ENCODE results near the gene TRIM39.
"Not testable (repeated sequence)": the region's sequence is repeated elsewhere in the genome, so short reads cannot be mapped to it uniquely, and the experiment has no call there.

TRIM39 gene
- 27.0 to 50.9 (median 40.9) reads per million in 4 experiments for total RNA-seq

DNA sequence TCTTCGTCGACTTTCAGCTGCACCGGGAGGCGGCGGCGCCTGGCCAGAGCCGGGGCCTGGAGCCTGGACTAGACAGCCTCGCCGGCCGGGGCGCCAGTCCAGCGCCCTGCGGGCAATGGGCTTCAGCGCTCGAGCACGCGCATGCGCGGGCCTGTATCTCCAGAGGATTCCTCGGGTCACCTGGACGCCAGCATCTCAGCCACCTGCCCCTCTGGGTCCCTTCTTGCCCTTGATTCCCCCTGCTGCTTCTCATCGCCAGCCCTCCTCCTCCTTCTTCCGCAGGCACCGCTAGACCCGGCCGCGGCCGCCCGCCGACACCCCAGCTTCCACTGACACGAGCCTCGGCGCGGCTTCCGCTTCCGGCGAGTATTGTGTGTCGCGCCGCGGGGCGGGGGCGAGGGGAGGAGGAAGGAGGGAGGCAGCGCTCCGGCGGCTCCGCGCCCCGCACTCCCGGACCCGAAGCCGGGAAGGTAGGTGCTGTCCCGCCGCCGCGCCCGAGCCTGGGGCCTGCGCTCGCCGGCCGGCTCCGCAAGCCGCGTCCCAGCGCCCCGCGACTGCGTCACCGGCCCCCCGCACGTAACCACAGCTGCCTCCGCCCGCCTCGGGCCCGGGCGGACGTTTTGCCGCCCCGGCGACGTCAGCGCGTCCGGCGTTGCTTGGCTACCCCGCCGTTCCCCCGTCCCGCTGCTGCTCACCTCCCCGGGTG is at the start of gene TRIM39:
TSS of gene TRIM39 (plus strand) at position 402 of the 706 bp plus-strand sequence. CDS start 2,391 bp downstream, outside the sequence.
- DNase-seq: peak; percentile 78

DNA sequence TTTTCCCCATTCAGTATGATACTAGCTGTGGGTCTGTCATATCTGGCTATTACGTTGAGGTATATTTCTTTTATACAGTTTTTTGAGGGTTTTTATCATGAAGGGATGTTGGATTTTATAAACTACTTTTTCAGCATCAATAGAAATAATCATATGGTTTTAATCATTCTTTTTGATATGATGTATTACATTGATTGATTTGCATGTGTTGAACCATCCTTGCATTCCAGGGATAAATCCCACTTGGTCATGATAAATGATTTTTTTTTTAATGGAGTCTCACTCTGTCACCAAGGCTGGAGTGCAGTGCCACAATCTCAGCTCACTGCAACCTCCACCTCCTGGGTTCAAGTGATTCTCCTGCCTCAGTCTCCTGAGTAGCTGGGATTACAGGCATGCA is 45.7 kb upstream of the TRIM39 start:
- DNase-seq: not testable (repeated sequence)

DNA sequence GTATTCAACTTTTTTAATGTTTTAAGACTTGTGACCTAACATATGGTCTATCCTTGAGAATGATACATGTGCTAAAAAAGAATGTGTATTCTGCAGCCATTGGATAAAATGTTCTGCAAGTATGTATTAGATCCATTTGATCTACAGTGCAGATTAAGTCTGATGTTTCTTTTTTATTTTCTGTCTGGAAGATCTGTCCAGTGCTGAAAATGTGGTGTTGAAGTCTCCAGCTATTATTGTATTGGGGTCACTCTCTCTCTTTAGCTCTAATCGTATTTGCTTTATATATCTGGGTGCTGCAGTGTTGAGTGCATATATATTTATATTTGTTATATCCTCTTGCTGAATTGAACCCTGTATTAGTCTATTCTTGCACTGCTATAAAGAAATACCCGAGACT is 44.2 kb upstream of the TRIM39 start:
- DNase-seq: no peak

DNA sequence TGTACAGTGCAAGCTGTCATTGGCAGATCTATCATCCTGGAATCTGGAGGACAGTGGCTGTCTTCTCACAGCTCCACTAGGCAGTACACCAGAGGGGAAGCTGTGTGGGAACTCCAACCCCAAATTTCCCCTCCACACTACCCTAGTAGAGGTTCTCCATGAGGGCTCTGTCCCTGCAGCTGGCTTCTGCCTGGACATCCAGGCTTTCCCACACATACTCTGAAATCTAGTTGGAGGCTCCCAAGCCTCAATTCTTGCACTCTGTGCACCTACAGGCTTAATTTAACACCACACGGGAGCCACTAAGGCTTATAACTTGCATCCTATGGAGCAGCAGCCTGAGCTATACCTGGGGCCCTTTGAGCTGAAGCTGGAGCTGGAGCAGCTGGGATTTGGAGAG is 43.0 kb upstream of the TRIM39 start:
- no peak for DNase-seq

GRCh38 chr6:30287139-30287538 is 39.6 kb upstream of the TRIM39 start:
- no peak for DNase-seq

- no peak for DNase-seq
These were observed 30.9 kb upstream of the TRIM39 start for GRCh38 chr6:30295837-30296236.

DNA sequence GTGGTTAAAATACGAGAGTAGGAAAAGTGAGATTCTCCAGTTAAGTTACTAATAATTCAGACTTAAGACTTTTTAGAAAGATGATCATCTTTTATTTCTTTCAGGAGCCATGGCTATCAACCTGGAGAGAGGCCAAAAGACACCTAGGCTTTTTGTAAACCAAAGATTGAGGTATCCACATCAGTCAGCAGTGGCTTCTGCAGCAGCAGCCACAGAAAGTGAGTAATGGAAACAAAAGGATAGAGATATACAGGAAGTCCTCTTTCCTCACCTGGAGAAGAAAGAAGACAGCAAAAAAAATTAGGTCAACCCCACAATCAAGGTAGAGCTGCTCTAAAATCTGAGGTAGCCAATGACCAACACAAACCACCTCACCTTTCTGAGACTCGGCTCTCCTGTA is 22.7 kb upstream of the TRIM39 start:
- no peak for DNase-seq

DNA sequence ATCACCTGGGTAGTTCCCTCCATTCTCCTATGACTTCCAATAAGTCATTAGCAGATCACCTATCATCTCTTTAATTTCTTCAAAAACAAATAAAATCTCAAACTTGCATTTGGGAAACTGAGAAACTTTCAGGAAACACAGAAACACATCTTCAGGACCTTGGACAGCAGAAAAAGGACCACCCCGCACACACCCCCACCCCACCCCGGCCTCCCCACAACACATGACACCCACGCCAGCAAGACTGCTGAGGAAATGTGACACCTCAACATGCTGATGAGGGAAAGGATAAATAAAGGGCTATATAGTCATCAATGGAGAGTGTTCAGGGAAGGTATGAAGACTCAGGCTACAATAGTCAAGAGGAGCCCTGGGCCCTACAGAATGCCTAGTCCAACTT is 15.6 kb upstream of the TRIM39 start:
- no peak for DNase-seq

- DNase-seq: no peak
These were observed 15.1 kb upstream of the TRIM39 start for GRCh38 chr6:30311671-30312070.

DNA sequence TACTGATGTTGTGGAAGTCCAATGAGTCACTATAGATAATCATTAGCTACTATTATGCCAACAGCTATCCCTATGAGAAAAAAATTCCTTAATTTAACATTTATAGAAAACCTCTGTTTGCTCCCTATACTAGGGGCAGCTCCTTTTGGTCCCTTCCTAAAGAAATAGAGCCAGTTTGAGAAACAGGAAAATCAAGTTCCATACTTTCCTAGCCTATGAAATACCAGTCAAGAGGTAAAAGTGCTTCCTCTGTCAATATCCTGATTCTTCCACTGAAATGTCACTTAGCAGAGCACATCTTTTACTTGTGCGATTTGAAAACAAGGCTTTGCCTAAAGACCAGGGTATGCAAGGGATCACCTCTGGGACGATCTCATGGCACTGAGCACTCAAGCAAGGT is 14.5 kb upstream of the TRIM39 start:
- DNase-seq: no peak

- DNase-seq: no peak
These were observed 13.9 kb upstream of the TRIM39 start for GRCh38 chr6:30312676-30313321.

- no peak for DNase-seq
These were observed 11.6 kb upstream of the TRIM39 start for GRCh38 chr6:30315156-30315555.

DNA sequence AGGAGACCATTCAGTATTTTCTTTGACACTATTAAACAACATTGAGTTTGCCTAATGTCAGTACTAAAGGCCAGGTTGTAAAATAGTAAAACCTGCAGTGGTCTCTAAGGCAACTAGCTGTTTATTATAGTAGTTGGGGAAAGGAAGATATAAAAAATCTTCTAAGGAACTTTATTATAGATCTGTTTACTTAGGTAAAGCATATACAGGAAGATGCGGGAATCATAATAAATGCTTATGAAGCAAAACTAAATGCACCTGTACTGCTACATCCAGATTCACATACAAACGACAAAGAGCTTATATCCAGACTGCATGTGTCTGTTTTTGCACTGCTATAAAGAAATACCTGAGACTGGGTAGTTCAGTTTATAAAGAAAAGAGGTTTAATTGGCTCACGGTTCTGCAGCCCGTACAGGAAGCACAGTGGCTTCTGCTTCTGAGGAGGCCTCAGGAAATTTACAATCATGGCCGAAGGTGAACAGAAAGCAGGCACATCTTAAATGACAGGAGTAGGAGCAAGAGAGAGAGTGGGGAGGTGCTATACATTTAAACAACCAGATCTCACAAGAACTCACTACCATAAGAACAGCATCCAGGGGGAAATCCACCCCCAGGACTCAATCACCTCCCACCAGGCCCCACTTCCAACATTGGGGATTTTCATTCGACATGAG is 8.7 kb upstream of the TRIM39 start:
- DNase-seq: no peak

DNA sequence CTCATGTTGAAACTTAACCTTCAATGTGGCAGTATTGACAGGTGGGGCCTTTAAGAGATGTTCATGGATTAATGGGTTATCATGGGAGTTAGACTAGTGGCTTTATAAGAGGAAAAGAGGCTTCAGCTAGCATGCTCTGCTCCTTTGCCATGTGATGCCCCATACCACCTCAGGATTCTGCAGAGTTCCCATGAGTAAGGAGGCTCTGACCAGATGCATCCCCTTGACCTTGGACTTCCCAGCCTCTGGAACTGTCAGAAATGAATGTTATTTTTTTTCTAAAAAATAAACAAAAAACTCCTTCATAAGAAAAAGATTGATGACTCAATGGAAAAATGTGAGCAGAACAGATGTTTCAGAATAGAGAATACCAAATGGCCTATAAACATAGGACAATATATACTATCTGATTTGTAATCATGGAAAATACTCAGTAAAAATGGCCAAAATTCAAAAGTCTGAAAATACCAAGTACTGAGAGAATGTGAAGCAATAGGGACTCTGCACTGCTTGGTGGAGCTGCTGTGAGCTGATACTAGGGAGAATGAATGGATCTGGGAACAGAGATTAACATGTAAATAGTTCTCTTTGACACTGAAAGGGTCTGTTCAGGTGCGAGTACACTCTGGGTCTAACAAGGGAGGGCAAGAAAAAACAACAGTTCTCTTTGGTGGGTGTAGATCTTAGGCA is 7.4 kb upstream of the TRIM39 start:
- DNase-seq: no peak

DNA sequence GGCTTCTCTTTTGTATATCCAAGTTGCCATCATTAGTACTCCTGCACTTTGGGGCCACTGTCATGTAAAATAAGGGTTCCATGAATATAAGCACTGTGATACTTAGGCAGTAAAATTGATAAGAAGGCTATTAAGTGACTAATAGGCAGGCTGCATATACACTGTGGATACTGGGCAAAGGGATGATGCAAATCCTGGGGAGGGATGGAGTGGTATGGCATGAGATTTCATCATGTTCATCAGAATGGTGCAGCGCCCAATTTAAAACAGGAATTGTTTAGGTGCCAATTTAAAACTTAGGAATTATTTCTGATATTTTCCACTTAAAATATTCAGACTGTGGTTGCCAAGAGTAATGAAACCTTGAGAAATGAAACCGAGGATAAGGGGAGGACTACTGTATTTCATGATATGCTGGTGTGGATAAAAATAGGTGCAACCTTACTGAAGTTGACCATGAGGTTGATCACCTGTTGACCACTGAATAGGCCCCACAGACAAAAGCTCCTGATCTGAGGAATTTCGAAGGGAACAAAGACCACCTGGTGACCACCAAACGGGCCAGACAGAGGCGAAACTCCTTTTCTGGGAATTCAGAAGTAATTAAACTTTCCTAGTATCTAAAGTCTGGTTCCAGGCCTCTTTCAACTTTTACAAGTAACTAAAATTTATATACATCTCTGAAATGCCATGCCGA is 4.9 kb upstream of the TRIM39 start:
- no peak for DNase-seq

GRCh38 chr6:30322527-30323501 is 3.9 kb upstream of the TRIM39 start:
- no peak for DNase-seq

GRCh38 chr6:30323806-30324205 is 2.9 kb upstream of the TRIM39 start:
- DNase-seq: no peak

DNA sequence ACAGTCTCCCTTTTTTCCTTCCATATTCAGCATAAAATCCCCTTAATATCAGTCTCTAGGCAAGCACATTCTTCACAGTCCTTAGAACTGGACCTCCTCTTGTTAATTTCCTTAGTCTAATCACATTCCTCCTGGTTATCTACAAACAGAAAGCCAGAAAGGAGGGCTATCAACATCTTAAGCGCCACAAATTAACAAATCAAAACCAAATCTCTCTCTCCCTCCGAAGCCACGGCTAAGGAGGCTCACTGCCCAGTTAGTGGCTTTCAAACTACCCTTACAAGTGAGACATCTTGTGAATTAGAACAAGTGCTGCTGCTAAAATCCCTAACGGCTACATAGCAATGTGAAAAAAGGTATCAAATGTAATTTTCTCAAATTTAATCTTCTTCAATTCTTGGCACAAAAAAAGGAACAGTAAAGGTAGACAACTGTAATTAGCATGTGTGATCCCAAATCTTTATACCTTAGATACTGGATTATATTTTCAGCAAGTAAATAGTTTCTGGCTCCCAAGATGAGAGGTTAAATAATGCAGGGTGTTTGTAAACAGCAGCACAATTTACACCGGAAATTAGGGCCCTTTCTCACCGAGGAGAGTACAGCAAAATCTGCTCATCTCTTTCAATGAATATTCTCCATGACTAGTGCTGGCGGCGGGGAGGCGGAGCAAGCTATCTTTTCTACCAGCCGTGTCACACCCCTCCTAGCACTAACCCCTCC is 1.4 kb upstream of the TRIM39 start:
- DNase-seq: no peak

GRCh38 chr6:30325873-30326525 is 728 bp upstream of the TRIM39 start:
- DNase-seq: peak; percentile 60

GRCh38 chr6:30327232-30327746 is 562 bp downstream of the TRIM39 start:
- no peak for DNase-seq
